ENCODE results near the gene MYOZ2.

- TF ChIP-seq POLR2A (IDR thresholded peaks at IDR 0.05; ENCODE audit: low read depth, low read length) (no peak), CTCF (conservative IDR thresholded peaks at IDR 0.05; ENCODE audit: low read depth, low read length) (no peak), RAD21 (IDR thresholded peaks at IDR 0.05; ENCODE audit: low read length) (no peak)
These were observed 82.5 kb downstream of the MYOZ2 start for GRCh38 chr4:119218093-119218492.
